HG03521 (cell line): Measurements from ENCODE around the gene CDH16.

ENCODE experiments used
- ATAC-seq: cut with Tn5 transposase; IDR thresholded peaks from one replicate; pipeline ENCODE4 v1.9.1; 2021; ENCODE audit warnings: mild to moderate bottlenecking, moderate library complexity; ENCODE audit not compliant: unreplicated experiment

The CDH16 gene

DNA sequence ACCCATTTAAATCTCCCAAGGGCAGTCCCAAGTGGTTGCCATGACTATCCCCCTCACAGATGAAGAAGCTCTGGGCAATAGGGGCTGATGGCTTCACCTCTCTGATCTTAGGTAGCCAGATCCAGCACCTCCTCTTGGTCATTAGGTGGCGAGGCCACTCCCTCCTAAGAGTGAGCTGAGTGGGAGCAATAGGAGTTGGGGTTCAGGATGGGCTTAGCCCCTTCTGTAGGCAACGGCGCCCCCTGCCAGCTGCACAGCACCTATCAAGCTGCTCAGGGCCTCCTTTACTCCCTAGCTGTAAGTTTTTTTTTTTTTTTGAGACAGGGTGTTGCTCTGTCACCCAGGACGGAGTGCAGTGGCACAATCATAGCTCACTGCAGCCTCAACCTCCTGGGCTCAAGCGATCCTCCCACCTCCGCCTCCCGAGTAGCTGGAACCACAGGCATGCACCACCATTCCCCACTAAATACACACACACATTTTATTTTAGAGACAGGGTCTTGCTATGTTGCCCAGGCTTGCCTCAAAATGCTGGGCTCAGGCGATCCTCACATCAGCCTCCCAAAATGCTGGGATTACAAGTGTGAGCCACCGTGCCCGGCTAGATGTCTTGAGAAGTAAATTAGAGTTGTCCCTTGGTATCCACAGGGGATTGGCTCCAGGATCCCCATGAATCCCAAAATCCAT is 10.2 kb upstream of the CDH16 start:
- no peak for ATAC-seq

DNA sequence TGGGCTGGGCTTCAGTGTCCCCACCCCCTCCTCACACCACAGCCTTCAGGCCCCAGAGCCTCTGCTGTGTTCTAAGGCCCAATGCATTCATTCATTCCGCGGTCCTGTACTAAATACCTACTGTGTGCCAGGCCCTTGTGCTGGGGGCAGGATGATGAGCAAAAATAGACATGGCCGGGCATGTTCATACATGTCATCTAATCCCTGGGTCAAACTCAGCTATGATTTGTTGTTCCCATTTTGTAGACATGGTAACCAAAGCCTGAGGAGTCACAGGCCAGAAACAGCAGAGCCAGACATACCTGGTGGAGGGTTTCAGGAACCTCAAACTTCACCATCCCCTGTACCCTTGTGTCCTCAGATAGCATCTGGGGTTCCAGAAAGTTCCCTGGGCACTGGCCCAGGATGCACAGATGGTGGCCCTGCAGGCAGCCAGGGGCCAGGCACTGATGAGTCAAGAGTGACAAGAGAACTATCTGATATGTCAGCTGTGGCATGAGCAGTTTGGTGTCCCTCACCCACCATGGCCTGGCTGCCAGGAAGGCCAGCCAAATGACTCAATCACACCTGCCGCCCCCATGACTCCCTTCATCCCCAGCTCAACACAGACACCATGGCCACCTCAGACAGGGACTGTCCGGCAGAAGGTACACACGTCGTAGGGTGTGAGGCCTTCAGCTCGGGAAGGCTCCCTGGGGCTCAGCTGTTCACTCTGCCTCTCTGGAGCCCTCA is 9.4 kb upstream of the CDH16 start:
- ATAC-seq, result no peak

DNA sequence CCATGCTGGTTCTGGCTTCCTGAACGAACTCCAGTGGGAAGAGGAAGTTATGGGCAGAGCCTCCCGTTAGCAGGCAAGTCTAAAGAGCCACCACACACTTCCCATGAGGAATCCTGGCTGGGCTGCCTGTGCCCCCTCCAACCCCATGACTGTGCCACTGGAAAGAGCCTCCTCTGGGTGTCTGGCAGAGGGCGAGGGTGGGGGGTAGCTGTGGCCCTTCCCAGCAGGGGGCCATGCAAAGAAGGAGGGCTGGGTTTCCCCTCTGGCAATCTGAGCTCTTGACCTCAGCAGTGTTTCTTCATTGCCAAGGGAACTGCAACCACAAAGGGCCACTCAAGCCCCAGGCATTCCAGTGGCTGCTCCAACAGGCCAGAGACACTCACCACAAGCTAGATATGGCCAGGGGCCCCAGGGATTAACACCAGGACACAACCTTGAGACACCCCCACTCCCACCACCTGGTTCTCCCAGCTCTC is 8.3 kb upstream of the CDH16 start:
- ATAC-seq, result no peak

DNA sequence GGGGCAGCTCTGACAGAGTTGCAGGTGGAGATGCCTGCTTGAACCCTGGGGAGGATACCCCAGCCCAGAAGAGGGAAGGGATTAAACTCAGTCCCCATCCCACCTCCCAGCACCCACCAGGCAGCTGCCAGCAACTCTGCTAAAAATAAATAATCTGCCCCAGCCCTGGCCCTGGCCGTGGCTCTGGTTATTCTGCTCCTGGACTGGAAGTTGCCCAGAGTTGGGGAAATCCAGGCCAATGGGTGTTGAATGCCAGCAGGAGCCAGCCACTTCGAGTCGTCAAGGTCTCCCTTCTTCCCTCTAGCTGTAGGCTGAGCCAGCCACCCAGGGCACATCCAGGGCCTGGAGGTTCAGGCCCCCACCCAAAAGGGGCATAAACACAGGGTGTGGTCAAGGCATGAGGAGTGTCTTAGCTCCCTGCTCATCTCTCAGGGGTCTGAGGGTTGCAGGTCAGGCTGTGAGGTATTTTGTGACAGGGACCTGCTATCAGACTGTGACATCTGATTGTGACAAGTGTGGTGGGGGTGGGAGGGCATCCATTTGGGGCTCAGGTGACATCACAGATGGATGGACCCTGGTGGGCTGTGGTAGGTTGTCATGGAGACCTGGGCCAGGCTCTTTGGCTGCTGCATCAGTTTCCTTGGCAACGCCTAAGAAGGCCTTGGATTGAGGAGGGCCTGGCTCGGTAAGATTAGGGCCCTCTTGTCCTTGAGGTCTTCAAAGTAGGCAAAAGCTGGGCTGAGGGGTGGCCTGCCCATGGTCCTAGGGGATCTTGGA is 7.7 kb upstream of the CDH16 start:
- no peak for ATAC-seq

DNA sequence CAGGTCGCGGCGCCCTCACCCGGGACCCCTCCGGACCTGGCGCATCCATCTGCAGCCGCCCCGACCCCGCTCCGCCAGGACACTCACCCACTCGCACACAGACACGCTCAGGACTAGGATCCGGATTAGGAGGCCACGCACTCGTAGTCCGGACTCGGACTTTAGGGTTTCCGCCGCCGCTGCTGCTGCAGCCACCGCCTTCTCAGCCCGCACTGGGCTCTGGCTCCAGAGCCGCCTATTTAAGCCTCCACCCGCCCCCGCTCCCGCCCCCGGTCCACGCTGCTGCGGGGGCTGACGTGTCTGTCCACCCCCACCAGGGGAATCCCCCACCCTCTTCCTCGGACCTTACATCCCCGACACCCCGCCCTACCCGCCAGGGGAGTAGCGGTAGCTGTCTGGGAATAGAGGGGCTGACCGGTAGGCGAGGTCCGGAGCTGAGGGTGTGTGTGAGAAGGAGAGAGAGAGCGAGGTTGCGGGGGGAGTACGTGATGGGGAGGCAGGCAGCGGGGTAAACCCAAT is 6.7 kb upstream of the CDH16 start, which contains the start of gene RRAD:
TSS of gene RRAD (minus strand) at position 214 of the 519 bp plus-strand sequence. CDS start 356 bp downstream, outside the sequence.
- no peak for ATAC-seq

DNA sequence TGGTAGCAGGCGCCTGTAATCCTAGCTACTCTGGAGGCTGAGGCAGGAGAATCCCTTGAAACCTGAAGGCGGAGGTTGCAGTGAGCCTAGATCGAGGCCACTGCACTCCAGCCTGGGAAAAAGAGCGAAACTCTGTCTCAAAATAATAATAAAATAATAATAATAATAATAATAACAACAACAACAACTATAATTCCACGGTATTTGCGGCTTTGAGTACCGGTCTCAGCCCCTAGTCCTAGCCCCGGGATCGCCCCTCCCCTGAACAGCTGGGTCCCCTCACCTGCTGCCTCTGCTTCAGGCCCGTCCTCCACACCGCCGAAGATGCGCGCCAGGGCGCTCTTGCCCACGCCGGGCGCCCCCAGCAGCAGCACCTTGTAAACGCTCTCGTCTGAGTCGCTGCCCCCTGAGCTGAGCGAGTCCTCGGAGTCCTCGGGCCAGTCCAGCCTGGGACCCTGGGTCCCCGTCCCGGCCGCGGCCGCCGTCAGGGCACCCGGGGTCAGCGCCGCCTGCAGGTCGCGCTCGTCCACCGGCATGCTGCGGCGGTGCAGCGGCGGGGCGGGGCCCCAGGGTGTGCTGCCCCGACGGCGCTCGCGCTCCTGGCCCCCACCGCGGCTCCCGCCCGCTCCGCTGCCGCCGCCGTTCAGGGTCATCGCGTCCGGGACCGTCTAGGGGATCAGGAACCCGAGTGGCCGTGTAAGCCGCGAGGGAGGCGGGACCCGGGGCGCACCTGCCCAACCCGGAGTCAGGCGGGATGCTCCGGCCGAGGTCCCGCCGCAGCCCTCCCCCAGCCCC is 6.0 kb upstream of the CDH16 start:
- no peak for ATAC-seq

DNA sequence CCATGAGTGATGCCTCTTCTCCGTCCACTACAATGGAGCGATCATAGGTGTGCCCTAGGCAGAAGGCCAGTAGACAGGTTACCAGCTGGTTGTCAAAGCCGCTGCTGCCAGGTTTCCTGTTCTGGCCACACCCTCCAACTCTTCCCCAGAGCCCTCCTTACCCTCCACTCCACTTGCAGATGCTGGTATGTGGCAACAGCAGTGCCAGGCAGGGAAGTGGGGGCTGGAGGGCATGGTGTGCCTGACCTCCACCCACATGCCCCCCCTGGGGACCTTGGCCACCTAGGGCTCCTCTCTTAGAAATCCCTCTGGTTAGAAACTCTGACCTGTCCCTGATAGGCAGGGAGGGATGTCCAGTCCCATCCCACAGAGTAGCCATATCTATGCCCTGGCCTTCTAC is 5.2 kb upstream of the CDH16 start:
- no peak for ATAC-seq

DNA sequence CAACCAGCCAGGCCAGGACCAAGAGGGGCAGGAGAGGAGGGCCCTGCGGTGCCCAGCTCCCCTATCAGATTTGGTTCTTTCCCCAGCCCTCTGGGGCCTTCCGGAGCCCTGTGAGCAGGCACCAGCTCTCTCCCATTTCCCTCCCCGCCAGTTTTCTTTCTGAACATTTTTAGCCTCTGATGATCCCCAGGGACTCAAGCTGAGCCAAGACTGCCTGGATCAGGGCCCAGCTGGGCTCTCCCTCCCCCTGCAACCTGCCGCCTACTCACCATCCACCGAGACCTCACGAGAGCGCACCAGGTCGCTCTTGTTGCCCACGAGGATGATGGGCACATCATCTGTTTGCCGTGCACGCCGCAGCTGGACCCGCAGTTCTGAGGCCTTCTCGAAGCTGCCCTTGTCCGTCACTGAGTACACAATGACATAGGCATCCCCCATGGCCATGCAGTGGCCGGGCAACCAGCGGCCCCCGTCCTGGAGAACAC is 4.6 kb upstream of the CDH16 start:
- no peak for ATAC-seq

DNA sequence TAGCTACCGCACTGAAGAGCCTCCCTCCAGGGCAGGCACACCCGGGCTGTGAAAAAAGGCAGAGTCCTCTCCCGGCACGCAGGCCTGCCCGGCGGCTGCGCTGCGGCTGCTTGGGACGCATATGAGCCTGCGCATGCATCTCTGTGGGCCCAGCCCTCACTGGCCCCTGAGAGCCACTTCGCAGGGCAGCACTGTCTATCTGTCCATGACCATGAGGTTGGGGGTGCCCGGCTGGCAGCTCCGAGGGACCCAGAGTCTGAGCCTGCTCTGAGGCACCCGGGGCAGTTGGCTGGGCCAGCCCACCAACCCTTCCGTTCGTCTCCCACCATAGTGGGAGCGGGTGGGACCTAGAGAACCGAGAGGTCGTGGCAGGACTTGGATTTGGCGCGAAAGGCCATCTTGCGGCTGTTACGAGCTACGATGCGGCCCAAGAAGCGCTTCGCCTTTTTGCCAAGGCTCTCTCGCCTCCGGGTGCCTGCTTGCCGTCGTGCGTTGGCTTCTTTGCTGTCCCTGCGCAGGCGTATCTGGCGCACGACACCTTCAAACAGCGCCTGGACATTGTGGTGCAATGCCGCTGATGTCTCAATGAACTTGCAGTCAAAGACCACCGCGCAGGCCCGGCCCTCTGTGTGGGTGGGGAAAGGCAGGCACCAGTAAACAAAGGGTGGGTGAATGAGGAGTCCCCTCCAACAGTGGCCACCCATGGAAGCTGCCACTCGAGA is 3.2 kb upstream of the CDH16 start:
- ATAC-seq, result no peak

DNA sequence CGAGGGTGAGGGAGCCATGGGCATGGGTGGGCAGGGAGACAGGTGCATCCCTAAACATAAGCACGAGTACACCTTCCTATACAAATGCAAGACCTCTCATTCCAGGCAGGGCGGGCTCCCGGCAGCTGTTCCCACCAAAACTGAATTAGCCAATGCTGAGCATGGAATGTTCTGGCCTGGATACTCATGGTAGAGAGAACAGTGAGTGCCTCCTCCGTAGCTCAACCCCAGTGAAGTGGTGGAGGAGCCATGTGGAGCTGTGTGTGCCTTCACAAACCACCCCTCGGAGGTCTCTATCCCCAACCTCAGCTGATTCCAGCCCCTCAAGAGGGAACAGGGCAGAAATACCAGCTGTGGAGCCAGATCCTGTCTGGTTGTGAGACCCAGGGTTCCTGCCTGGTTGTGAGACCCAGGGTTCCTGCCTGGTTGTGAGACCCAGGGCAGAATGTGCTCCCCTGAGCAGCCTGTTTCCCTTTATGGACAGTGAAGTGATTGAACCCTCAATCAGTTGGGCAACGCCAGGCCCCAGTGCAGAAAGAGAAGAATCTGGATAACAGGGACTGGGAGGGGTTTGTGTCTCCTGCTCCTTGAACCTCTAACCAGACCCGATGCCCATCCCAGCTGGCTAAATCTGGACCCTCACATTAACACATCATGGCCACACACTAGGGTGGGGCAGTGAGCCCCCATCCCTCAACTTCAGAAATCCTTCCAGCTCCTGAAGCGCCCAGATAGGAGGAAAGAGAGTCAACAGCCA is 2.4 kb upstream of the CDH16 start:
- no peak for ATAC-seq

DNA sequence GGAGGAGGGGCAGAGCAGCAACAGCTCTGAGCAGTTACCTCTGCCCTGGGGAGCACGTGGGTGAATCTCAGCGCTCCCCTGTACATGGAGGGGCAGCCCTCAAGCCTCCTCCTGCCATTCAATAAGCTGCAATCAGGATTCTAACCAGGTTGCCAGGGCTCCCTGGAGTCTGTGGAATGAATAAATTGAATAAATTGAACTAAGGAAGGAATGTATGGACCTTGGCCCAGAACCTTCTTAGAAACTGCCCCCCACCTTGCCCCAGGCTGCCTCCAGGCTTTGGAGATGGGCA is 1.6 kb upstream of the CDH16 start:
- ATAC-seq, result no peak

DNA sequence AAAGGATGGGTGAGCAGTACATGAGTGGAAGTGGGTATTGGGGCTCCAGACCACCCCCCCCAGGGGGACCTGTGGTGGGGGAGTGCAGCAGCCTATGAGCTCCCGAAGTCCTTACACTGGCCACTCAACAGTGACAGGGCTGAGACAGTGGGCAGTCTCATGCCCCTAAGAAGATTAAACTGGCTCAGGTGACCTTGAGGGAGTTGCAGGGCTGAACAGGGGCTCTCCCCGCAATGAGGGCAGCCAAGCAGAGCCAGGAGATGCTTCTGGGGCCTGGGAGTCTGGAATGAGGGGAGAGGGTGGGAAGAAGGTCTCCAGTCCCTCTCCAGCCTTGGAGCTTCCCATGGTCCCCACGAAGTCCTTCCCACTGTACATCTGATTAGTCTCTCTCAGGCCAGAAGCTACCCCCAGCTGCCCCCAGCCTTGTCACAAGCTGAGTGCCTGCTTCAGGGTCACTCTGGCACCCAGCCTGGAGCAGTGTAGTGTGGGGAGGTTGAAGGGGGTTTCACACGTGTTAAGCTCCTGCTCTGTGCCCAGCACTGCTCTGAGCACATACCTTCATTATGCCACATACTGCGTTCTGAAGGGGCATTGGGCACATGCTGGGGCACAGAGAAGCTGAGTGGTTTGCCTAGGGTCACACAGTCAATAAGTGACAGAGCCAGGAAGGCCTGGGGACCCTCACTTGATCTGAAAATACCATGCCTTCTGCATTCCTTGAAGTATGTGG is 1.0 kb upstream of the CDH16 start:
- ATAC-seq, result no peak

DNA sequence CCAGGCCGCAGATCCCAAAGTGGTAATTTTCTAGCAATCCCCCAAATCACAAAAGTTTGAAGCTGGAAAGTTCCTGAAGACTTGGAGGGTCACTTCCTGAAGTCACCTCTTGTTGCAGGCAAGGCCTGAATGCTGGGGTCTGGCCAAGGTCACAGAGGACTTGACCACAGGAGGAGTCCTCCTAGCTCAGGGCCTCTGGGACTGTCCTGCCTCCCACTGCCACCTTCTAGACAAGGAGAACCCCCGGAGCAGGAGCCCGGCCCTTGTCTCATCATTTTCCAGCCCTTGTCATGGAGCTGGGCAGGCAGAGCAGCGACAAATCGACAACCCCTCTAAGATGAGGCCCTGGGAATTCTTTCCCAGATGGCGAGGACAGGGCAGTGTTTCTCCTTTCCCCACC is 330 bp downstream of the CDH16 start:
- ATAC-seq, result no peak

DNA sequence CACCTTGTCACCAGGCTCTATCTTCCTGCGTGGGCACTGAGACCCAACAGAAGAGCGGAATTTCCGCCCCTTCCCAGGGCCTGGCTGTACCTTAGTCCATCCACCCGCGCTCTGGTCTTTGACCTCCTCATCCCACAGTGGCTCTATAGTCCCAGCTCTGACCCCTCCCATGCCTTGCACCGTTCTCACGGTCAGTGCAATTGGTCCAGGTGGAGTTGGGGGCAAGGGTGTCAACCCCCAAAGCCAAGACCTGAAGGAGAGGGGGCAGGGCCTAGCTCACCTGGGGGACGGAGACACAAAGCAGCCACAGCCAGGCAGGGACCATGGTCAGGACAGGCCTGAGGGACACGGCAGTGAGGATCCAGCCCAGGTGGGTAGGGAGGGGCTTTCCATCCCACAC is 944 bp downstream of the CDH16 start:
- no peak for ATAC-seq

DNA sequence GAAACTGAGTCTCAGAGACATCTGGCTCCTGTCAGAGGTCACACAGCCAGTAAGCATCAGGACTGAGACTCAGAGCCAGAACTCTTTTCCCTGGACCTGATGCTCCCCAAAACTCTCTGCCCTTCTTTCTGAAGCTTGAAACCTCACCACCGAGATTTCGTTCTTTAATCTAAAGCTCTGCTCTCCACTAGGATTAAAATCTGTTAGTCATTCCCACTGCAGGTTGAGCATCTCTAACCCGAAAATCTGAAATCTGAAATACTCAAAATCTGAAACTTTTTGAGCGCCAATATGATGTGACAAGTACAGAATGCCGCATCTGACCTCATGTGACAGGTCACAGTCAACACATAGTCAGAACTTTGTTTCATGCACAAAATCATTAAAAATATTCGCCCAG is 2.2 kb downstream of the CDH16 start:
- ATAC-seq, result no peak

DNA sequence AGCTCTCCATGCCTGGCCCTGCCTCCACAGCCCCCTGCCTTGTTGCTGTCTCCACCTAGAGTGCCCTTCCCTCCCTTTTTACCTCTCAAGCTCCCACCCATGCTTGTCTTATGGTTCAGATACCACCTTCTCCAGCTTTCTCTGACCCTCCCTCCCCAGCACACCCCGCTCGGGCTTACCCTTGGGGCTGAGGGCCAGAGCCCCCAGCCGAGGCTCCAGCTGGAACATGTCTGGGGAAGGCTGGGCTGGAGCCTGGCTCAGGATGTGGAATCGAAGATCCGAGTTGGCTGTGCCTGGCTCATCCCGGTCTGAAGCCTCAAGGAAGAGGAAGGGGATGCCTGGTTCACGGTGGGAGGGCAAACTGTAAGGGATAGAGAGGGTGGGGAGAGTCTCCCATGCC is 3.6 kb downstream of the CDH16 start:
- ATAC-seq, result no peak

DNA sequence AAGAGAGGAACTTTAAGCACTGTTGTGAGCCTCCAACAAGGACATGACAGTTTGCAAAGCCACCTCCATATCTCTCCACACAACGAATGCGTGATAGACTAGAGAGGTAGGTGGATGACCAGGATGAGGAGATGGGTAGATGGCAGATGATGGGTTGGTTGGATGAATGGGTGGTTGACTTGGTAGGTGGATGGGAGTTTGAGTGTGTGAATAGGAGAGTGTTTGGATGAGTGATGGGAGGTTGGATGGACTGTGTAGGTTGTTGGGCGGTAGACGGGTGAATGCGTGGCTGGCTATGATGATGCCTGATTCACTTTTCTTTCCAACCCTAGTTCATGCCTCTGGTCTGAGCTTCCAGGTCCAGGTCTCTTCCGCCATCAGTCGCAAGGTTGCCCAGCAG is 4.1 kb downstream of the CDH16 start:
- no peak for ATAC-seq

DNA sequence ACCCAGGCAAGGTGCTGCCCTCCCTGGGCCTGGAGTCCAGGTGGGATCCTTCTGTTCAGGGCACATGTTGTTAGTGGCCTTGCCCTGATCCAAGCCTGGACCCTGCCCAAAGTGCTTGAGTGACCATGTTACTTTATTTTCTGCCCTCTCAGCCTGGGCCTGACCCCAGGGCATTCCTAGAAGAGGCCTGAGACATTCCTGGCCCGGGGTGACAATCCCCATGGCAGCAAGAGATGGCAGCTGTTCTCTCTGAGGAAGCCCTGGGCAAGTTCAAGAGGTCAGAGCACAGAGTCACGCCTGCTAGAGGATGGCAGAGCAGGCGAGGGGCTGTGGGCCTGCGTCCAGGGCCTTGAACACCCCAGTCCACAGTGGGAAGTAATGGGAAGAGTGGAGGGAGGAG is 5.0 kb downstream of the CDH16 start:
- no peak for ATAC-seq

DNA sequence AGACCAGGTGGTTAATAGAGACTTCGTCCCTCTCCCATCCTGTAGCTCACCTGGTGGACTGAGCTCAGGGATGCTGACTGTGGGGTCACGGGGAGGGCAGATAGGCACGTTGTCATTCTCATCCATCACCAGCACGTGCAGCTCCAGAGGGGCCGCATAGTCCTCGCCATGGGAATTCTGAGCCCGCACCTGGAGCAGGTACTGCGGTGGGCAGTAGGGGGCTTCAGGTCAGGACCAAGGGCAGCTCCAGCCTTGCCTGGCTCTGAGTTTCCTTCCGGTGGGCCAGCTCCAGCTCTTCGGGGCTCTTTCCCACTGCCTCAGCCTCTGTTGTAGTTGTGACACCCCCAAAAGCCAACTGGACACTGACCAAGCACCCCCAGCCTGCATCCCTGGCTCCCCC is 5.6 kb downstream of the CDH16 start:
- ATAC-seq, result no peak
